Stimulated activated CD4-positive, alpha-beta T cell treated with anti-CD3 and anti-CD28 coated beads, TNF-alpha, amount 100 ng/mL, for 1 hour (primary cell): ENCODE data around the gene CACUL1.
"Not testable (repeated sequence)": the region's sequence is repeated elsewhere in the genome, so short reads cannot be mapped to it uniquely, and the experiment has no call there.

Source experiments
- DNase-seq, 3 donors: peaks; one replicate each; pipeline ENCODE4 v3.0.0-alpha.2; 2020; ENCODE audit warnings: low read depth in 3 of 3, low spot score in 1 of 3

The CACUL1 gene

GRCh38 chr10:118689070-118689858, 65.5 kb downstream of the CACUL1 start:
- no peak for DNase-seq

- no peak for DNase-seq
Observed at GRCh38 chr10:118687472-118687871, 67.3 kb downstream of the CACUL1 start.

- no peak for DNase-seq
Observed at GRCh38 chr10:118682533-118682932, 72.2 kb downstream of the CACUL1 start.

GRCh38 chr10:118680197-118680596, 74.6 kb downstream of the CACUL1 start:
- no peak for DNase-seq

- DNase-seq, result no peak
Observed at GRCh38 chr10:118674226-118674919, 80.4 kb downstream of the CACUL1 start.

GRCh38 chr10:118672766-118673715, 81.7 kb downstream of the CACUL1 start:
- DNase-seq, result no peak

- no peak for DNase-seq
Observed at GRCh38 chr10:118672153-118672552, 82.6 kb downstream of the CACUL1 start.

- DNase-seq, result not testable (repeated sequence)
Observed at GRCh38 chr10:118671221-118671620, 83.5 kb downstream of the CACUL1 start.

GRCh38 chr10:118670472-118671124, 84.2 kb downstream of the CACUL1 start:
- DNase-seq, result no peak

GRCh38 chr10:118669835-118670234, 84.9 kb downstream of the CACUL1 start:
- DNase-seq, result no peak

GRCh38 chr10:118669020-118669791, 85.6 kb downstream of the CACUL1 start:
- DNase-seq, result no peak

GRCh38 chr10:118668228-118668952, 86.4 kb downstream of the CACUL1 start:
- no peak for DNase-seq

- DNase-seq, result no peak
Observed at GRCh38 chr10:118667732-118668131, 87.0 kb downstream of the CACUL1 start.

- no peak for DNase-seq
Observed at GRCh38 chr10:118666350-118666749, 88.4 kb downstream of the CACUL1 start.

GRCh38 chr10:118664321-118664720, 90.4 kb downstream of the CACUL1 start:
- DNase-seq, result no peak

- no peak for DNase-seq
Observed at GRCh38 chr10:118663176-118663575, 91.6 kb downstream of the CACUL1 start.

- no peak for DNase-seq
Observed at GRCh38 chr10:118662228-118663035, 92.3 kb downstream of the CACUL1 start.

GRCh38 chr10:118658762-118659161, 96.0 kb downstream of the CACUL1 start:
- no peak for DNase-seq

GRCh38 chr10:118658168-118658567, 96.6 kb downstream of the CACUL1 start:
- DNase-seq, result not testable (repeated sequence)
